ENCODE results near the gene SPOP. TPM values are rescaled to one million over a fixed set of nuclear protein-coding genes. Genes with fewer than 3 reads are reported as not detected.

SPOP gene
- total RNA-seq, 1 donor from 2014 or later, result 60.9 TPM

GRCh38 chr17:49659661-49660382 is 18.1 kb downstream of the SPOP start:
- intact Hi-C loops (cut with micrococcal nuclease), result no loop called here

- intact Hi-C loops (cut with micrococcal nuclease), result no loop called here
These were observed 21.6 kb downstream of the SPOP start for GRCh38 chr17:49656247-49656646.

DNA sequence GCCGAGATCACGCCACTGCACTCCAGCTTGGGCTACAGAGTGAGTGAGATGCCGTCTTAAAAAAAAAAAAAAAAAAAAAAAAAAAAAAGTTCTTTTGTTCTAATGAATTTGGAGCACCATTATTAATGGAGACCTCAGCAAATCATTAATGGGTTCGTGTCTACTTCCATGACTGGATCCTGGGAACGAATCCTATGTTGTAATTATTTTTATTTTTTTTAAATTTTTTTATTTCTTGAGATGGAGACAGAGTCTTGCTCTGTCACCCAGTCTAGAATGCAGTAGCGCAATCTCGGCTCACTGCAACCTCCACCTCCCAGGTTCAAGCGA is 30.7 kb downstream of the SPOP start:
- intact Hi-C loops (cut with micrococcal nuclease), result loop anchor here (2.0 kb wide), 1 partner anchor 30 kb away; no protein-coding TSS in a partner anchor

- intact Hi-C loops (cut with micrococcal nuclease), result loop anchor here (2.0 kb wide), 1 partner anchor 30 kb away; no protein-coding TSS in a partner anchor
These were observed 31.3 kb downstream of the SPOP start for GRCh38 chr17:49646391-49647255.

- intact Hi-C loops (cut with micrococcal nuclease), result loop anchor here (2.0 kb wide), 1 partner anchor 31 kb away; no protein-coding TSS in a partner anchor
These were observed 31.9 kb downstream of the SPOP start for GRCh38 chr17:49646056-49646390.

GRCh38 chr17:49645654-49646053 is 32.2 kb downstream of the SPOP start:
- intact Hi-C loops (cut with micrococcal nuclease), result loop anchor here (2.0 kb wide), 1 partner anchor 31 kb away; no protein-coding TSS in a partner anchor

DNA sequence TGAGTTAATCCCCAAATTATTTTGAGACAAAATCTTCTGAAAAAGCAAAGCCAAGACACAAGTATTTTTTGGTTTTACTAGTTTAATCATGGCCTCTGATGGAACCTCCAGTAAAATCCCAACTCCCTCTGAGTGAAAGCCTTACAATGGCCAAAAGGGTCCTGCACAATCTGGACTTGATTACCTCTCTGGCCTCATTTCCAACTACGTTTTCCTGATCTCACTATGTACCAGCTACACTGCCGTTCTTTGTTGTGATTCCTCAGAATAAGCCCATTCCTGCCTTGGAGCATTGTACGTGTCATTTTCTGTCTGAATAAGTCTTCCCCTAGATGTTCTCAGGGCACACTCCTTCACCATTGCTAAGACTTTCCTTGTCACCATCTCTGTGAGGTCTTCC is 37.3 kb downstream of the SPOP start:
- intact Hi-C loops (cut with micrococcal nuclease), result no loop called here

DNA sequence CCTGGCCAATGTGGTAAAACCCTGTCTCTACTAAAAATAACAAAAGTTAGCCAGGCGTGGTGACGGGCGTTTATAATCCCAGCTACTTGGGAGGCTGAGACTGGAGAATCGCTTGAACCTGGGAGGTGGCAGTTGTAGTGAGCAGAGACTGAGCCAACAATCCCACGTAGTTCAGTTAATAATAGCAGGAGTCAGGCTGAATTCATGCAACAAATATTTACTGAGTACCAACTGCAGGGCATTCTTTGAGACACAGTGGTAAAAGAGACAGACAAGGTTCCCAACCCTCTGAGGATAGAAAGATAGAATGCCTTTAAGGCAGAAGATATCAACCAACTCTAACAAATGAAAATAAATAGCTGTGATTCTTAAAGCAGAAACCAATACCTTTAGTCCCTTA is 39.1 kb downstream of the SPOP start:
- intact Hi-C loops (cut with micrococcal nuclease), result no loop called here

- intact Hi-C loops (cut with micrococcal nuclease), result no loop called here
These were observed 40.2 kb downstream of the SPOP start for GRCh38 chr17:49637739-49638138.

- intact Hi-C loops (cut with micrococcal nuclease), result no loop called here
These were observed 40.8 kb downstream of the SPOP start for GRCh38 chr17:49637050-49637449.

DNA sequence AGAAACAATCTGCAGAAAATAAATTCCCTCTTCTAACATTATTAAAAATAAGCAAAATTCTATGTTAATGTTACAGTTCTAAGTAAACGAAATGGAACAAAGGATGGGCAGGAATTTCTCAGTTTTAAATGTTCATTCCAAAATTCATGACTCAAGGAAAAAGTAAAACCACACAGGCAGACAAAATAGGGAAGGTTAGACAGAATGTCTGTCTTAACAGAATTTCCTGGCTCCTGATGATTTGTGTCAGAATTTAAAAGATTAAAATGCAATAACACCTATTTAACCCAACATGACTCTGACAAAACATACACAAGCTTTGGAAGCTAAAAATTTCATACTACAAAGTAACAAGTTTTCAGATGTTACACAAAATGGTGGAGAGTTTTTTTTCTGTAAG is 42.8 kb downstream of the SPOP start:
- intact Hi-C loops (cut with micrococcal nuclease), result no loop called here

GRCh38 chr17:49634485-49634860 is 43.4 kb downstream of the SPOP start:
- intact Hi-C loops (cut with micrococcal nuclease), result no loop called here

DNA sequence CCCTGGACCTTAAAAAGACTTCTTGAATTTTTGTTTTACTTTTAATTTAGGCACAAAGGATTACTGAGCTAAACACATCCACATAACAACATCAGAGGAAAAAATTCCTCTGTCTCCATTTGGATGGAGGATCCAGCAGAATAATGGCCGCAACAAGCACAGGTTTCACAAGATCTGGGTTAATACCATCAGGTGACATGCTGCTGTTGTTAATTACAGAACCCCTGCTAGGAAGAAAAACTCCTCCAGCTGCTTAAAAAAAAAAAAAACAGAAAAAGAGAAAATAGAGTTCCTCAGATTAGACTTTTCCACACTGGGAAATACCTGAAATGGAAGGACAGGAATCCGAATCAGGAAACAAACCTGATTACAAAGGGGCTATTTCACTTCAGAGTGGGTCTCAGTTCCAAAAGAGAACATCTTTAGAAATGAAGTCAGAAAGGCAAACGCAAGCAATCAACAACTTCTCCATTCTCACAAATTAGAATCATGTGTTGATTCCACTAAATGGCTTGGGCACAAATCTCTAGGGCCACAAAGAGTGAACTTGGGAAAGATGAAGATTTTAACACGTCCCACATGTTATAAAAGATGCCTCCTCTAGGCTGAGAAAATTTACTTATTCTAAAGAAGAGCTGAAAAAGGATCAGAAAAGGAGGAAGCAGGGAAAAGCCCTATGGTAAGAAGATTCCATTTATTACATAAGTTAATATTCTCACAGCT is 44.0 kb downstream of the SPOP start:
- intact Hi-C loops (cut with micrococcal nuclease), result no loop called here

- intact Hi-C loops (cut with micrococcal nuclease), result no loop called here
These were observed 44.6 kb downstream of the SPOP start for GRCh38 chr17:49633250-49633649.

- intact Hi-C loops (cut with micrococcal nuclease), result no loop called here
These were observed 45.7 kb downstream of the SPOP start for GRCh38 chr17:49632201-49632600.

DNA sequence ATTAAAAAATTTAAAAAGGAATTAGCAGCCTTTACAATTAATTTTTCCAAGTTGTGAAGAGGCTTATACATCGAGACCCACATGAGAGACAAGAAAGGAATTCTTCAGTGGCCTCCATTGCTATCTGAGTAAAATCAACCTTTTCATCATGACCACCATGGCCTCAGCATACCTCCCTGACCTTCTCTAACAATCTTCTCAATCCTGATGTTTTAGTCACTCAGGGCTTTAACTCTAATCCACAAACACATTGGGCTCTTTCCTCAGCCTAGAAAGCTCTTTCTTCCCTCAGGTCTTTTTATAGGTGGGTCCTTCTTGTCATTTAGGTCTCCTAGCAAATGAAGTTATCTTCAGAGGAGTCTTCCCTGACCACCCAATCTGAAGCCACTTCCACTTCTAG is 46.4 kb downstream of the SPOP start:
- intact Hi-C loops (cut with micrococcal nuclease), result no loop called here

DNA sequence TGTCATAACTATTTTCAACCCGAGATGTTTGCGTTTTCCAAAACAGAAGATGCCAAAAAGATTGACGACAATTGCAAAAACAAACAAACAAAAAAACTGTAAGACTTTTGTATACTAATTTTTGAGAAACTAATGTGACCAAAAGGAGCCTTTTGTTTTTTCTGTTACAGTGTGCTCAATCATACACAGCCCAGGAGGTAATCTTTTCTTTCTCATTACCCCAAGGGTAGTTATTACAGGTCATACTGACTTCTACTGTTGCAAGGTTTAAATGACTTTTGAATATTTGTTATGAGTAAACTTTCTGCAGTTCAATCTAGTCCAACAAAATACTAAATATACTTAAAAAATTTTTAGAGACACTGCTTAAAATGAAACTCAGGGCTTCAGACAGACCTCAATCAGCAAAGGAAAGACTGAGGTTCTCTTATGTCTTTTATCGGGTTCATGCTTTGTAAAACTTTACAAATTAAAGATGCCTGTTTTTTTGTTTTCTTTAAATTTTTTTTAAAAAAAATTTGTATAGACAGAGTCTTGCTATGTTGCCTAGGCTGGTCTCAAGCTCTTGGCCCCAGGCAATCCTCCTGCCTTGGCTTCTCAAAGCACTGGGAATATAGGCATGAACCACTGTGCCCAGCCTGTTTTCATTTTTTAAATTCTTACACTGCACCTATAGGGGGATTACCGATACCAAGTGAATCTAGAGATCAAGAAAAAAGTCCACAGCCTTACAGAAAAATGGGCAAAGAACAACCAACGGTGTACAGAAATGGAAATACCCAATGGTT is 47.6 kb downstream of the SPOP start:
- intact Hi-C loops (cut with micrococcal nuclease), result no loop called here

DNA sequence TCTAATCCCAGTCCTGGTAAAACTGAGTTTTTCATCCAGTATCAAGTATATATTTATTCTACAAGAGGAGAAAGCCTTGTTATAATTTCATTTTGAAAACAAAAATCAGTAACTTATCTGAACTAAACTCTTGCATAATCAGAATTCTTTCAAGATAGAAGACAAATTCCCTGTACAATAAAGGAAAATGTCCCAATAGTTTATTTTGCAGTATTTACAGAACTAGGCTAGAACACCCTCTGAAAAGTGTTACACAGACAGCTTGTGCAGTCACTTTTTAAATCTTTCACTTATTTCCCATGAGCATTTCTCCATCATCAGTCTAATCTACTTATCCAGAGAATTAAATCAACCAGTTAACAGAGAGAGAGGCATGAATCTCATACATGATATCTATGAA is 48.5 kb downstream of the SPOP start:
- intact Hi-C loops (cut with micrococcal nuclease), result no loop called here

GRCh38 chr17:49624896-49625295 is 53.0 kb downstream of the SPOP start:
- intact Hi-C loops (cut with micrococcal nuclease), result no loop called here

DNA sequence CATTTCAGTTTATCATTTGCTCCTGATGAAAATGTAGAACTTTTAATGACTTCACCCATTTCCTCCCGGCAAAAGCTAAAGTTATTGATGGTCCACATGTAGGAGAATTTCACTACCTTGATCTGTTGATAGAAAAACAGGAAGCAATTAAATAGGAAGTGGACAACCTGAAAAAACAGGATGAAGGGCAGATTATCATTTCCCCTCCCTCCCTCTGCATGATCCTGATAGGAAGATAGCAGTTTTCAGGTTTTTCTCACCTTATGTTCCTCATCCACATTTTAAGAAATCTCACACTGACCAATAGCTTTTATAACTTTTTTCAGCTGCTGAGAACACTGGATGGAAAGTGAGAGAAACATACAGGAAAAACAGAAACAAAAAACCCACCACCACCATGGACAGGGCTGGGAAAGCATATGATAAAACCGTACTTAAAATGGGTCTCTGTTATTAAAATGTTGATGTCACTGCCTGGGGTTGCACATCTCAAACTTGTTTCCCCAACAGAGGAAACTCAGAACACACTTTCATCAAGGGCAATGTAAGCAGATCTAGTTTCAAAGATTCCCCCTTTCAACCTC is 55.9 kb downstream of the SPOP start:
- intact Hi-C loops (cut with micrococcal nuclease), result no loop called here

GRCh38 chr17:49621420-49621819 is 56.5 kb downstream of the SPOP start:
- intact Hi-C loops (cut with micrococcal nuclease), result no loop called here

Measured in T-helper 2 cell treated with Interferon-gamma antibody and Interleukin-4, amounts not matched to agents 100 ng/mL and 5 ng/mL, for 36 hours (primary cell).